ENCODE results near the gene CNIH3. TPM values are rescaled to one million over a fixed set of nuclear protein-coding genes. Genes with fewer than 3 reads are reported as not detected.

CNIH3 gene
- total RNA-seq, 1 experiment from 2014 or later: 4.2 TPM

GRCh38 chr1:224773646-224774045 is 157.5 kb downstream of the CNIH3 start:
- no peaks in the 10 kb centered on the region for H3K27me3 ChIP-seq (ENCODE audit: insufficient read depth, low read length)
- DNase-seq: no peak
- no CpG with 5 or more reads among the region's 2 CpGs for WGBS (ENCODE audit: extremely low coverage, insufficient read length, low lambda C conversion rate)
- H3K36me3 Mint-ChIP-seq (ENCODE audit: insufficient read depth in 1 of 3, low read depth in 3 of 3): no peaks in the 10 kb centered on the region; a peak in 1 of 7 replicates
- no peak overlapping the region for H3K23ac ChIP-seq (ENCODE audit: insufficient read length, low read depth, low read length)
- H4K5ac ChIP-seq (ENCODE audit: insufficient read length, low read depth, low read length): no peak overlapping the region
- H3K4me3 Mint-ChIP-seq: no peak overlapping the region
- no peaks in the 10 kb centered on the region for H4K20me1 ChIP-seq (ENCODE audit: control insufficient read depth, insufficient read depth, insufficient read length)
- no peak overlapping the region for H4K91ac ChIP-seq (ENCODE audit: insufficient read length, low read depth, low read length)
- H3K4me1 ChIP-seq (ENCODE audit: insufficient read depth, low read length): no peaks in the 10 kb centered on the region
- no peak overlapping the region for H2BK5ac ChIP-seq (ENCODE audit: insufficient read length, low read length)
- no peaks in the 10 kb centered on the region for H3K23me2 ChIP-seq (ENCODE audit: insufficient read length, low read depth, low read length, poor library complexity, severe bottlenecking)
- H3K9me3 Mint-ChIP-seq: no peaks in the 10 kb centered on the region; a peak in 1 of 5 replicates
- TF ChIP-seq CTCF (conservative IDR thresholded peaks at IDR 0.05): no peak
- H3T11ph ChIP-seq (ENCODE audit: low read length): no peak overlapping the region
- no peak overlapping the region for H2BK120ac ChIP-seq (ENCODE audit: low read depth, low read length, poor library complexity, severe bottlenecking)
- H2BK12ac ChIP-seq (ENCODE audit: insufficient read length, low read depth, low read length): no peak overlapping the region
- H3K9me3 ChIP-seq (ENCODE audit: control insufficient read depth, low read depth, low read length): no peaks in the 10 kb centered on the region
- H3K79me2 ChIP-seq (ENCODE audit: insufficient read depth, low read length): no peaks in the 10 kb centered on the region
- no peak overlapping the region for H3K4ac ChIP-seq (ENCODE audit: low read depth, low read length)
- no peak overlapping the region for H3K27ac ChIP-seq (ENCODE audit: insufficient read length, low read depth, low read length)
- no peak overlapping the region for H3K9ac ChIP-seq (ENCODE audit: extremely low read depth, insufficient read length, low read length)
- H3K18ac ChIP-seq (ENCODE audit: insufficient read length, low read depth, low read length): no peak overlapping the region
- no peaks in the 10 kb centered on the region; the same call in 1 of the 2 replicates for H3K27me3 Mint-ChIP-seq (ENCODE audit: low read depth)
- no peak overlapping the region for H3K56ac ChIP-seq (ENCODE audit: insufficient read length, low read depth, low read length)
- no peak overlapping the region for H2BK20ac ChIP-seq (ENCODE audit: low read depth, low read length, poor library complexity, severe bottlenecking)
- no peak overlapping the region for H3K4me2 ChIP-seq (ENCODE audit: insufficient read depth, insufficient read length, low read length)
- H3K79me1 ChIP-seq (ENCODE audit: insufficient read depth, low read depth, low read length, poor library complexity, severe bottlenecking): no peaks in the 10 kb centered on the region
- H2AFZ ChIP-seq (ENCODE audit: low read length): no peak overlapping the region
- H3K14ac ChIP-seq (ENCODE audit: insufficient read depth, low read length): no peak overlapping the region
- H4K8ac ChIP-seq (replicated peaks; ENCODE audit: insufficient read length, low read depth, low read length): no peak overlapping the region
- peaks cover 15 to 23% of the 10 kb centered on the region in 2 experiments for H3K4me1 Mint-ChIP-seq
- no peak overlapping the region for H2AK5ac ChIP-seq (ENCODE audit: insufficient read length, low read length)
- H2BK15ac ChIP-seq (ENCODE audit: low read depth, low read length): no peak overlapping the region
- H3K27ac Mint-ChIP-seq: no peak overlapping the region
